ENCODE data around the gene SLC9A1.

SLC9A1 gene

GRCh38 chr1:27086628-27087027, 68.3 kb downstream of the SLC9A1 start:
- ATAC-seq (ENCODE audit: low read depth) (no peak), DNase-seq (ENCODE audit: low spot score) (no peak)
- no peaks in the 10 kb centered on the region for H3K27me3 ChIP-seq (ENCODE audit: insufficient read depth, poor library complexity, severe bottlenecking)
- no peaks in the 10 kb centered on the region for H3K36me3 ChIP-seq (ENCODE audit: low read depth)
- peaks cover 2% of the 10 kb centered on the region for H3K9me3 ChIP-seq (ENCODE audit: severe bottlenecking)
- TF ChIP-seq CTCF (IDR thresholded peaks at IDR 0.05; ENCODE audit: poor library complexity, severe bottlenecking), result no peak
- no peak overlapping the region for H3K4me3 ChIP-seq (ENCODE audit: severe bottlenecking)
- no peak overlapping the region for H3K27ac ChIP-seq (ENCODE audit: poor library complexity, severe bottlenecking)
- no peaks in the 10 kb centered on the region for H3K4me1 ChIP-seq (ENCODE audit: insufficient read depth, poor library complexity, severe bottlenecking)

- no peaks in the 10 kb centered on the region for H3K4me1 ChIP-seq (ENCODE audit: insufficient read depth, poor library complexity, severe bottlenecking)
- H3K4me3 ChIP-seq (ENCODE audit: severe bottlenecking), result no peak overlapping the region
- H3K36me3 ChIP-seq (ENCODE audit: low read depth), result no peaks in the 10 kb centered on the region
- H3K27ac ChIP-seq (ENCODE audit: poor library complexity, severe bottlenecking), result no peak overlapping the region
- no peaks in the 10 kb centered on the region for H3K27me3 ChIP-seq (ENCODE audit: insufficient read depth, poor library complexity, severe bottlenecking)
- no peak for TF ChIP-seq CTCF (IDR thresholded peaks at IDR 0.05; ENCODE audit: poor library complexity, severe bottlenecking)
- DNase-seq (ENCODE audit: low spot score) (no peak), ATAC-seq (ENCODE audit: low read depth) (peak; percentile 38; the same call in 1 of the 3 replicates)
- H3K9me3 ChIP-seq (ENCODE audit: severe bottlenecking), result peaks cover 2% of the 10 kb centered on the region
These were observed 68.9 kb downstream of the SLC9A1 start for GRCh38 chr1:27086026-27086425.

- H3K27ac ChIP-seq (ENCODE audit: poor library complexity, severe bottlenecking), result no peak overlapping the region
- no peak for ATAC-seq (ENCODE audit: low read depth)
- H3K27me3 ChIP-seq (ENCODE audit: insufficient read depth, poor library complexity, severe bottlenecking), result no peaks in the 10 kb centered on the region
- DNase-seq (ENCODE audit: low spot score), result no peak
- no peak overlapping the region for H3K4me3 ChIP-seq (ENCODE audit: severe bottlenecking)
- no peak for TF ChIP-seq CTCF (IDR thresholded peaks at IDR 0.05; ENCODE audit: poor library complexity, severe bottlenecking)
- no peaks in the 10 kb centered on the region for H3K4me1 ChIP-seq (ENCODE audit: insufficient read depth, poor library complexity, severe bottlenecking)
- H3K36me3 ChIP-seq (ENCODE audit: low read depth), result no peaks in the 10 kb centered on the region
- H3K9me3 ChIP-seq (ENCODE audit: severe bottlenecking), result peaks cover 2% of the 10 kb centered on the region
These were observed 70.8 kb downstream of the SLC9A1 start for GRCh38 chr1:27084107-27084506.

GRCh38 chr1:27077968-27078367, 77.0 kb downstream of the SLC9A1 start:
- Histone ChIP-seq H3K4me3 (ENCODE audit: severe bottlenecking) (no peak overlapping the region), H3K36me3 (ENCODE audit: low read depth) (no peaks in the 10 kb centered on the region), H3K27ac (ENCODE audit: poor library complexity, severe bottlenecking) (no peak overlapping the region), H3K9me3 (ENCODE audit: severe bottlenecking) (no peaks in the 10 kb centered on the region), H3K4me1 (ENCODE audit: insufficient read depth, poor library complexity, severe bottlenecking) (no peaks in the 10 kb centered on the region), H3K27me3 (ENCODE audit: insufficient read depth, poor library complexity, severe bottlenecking) (peaks cover 2% of the 10 kb centered on the region)
- no peak for TF ChIP-seq CTCF (IDR thresholded peaks at IDR 0.05; ENCODE audit: poor library complexity, severe bottlenecking)
- ATAC-seq (ENCODE audit: low read depth) (no peak), DNase-seq (ENCODE audit: low spot score) (no peak)

- Histone ChIP-seq H3K36me3 (ENCODE audit: low read depth) (no peaks in the 10 kb centered on the region), H3K27ac (ENCODE audit: poor library complexity, severe bottlenecking) (no peak overlapping the region), H3K27me3 (ENCODE audit: insufficient read depth, poor library complexity, severe bottlenecking) (peaks cover 2% of the 10 kb centered on the region), H3K4me1 (ENCODE audit: insufficient read depth, poor library complexity, severe bottlenecking) (no peaks in the 10 kb centered on the region), H3K4me3 (ENCODE audit: severe bottlenecking) (no peak overlapping the region), H3K9me3 (ENCODE audit: severe bottlenecking) (no peaks in the 10 kb centered on the region)
- TF ChIP-seq CTCF (IDR thresholded peaks at IDR 0.05; ENCODE audit: poor library complexity, severe bottlenecking), result no peak
- ATAC-seq (ENCODE audit: low read depth), result no peak
- DNase-seq (ENCODE audit: low spot score), result no peak
These were observed 78.1 kb downstream of the SLC9A1 start for GRCh38 chr1:27076803-27077202.

Data from RWPE2 (cell line).